Kidney (tissue), 14 donors: ENCODE data around the gene ANO2. TPM values are rescaled to one million over a fixed set of nuclear protein-coding genes. Genes with fewer than 3 reads are reported as not detected.

Experiments used
- DNase-seq, 5 donors: peaks; one replicate each; pipeline ENCODE4 v3.0.0-alpha.2; 2013 to 2020
- FAIRE-seq: peaks from 2 replicates; lab custom pipeline; 2012; peaks lifted over from hg19 to GRCh38; lab: Jason Lieb, UNC
- H3K27ac ChIP-seq, 2 donors: one replicate each; pipeline ENCODE4 v1.7.0; 2013; ENCODE audit warnings: low read depth in 2 of 2, low read length in 2 of 2, inconsistent platforms in 1 of 2
- H3K27me3 ChIP-seq: one replicate; pipeline ENCODE4 v1.7.1; 2013; ENCODE audit warnings: low read length, inconsistent platforms; ENCODE audit not compliant: control insufficient read depth, insufficient read depth
- H3K36me3 ChIP-seq, 3 donors: one replicate each; pipeline versions ENCODE4 v1.7.0 to v1.7.1; 2013; ENCODE audit warnings: low read length in 3 of 3, control low read depth in 1 of 3, inconsistent platforms in 1 of 3; ENCODE audit not compliant: insufficient read depth in 3 of 3, control insufficient read depth in 2 of 3
- H3K4me1 ChIP-seq, 3 donors: one replicate each; pipeline versions ENCODE4 v1.7.0 to v1.7.1; 2013; ENCODE audit warnings: low read length in 3 of 3, inconsistent platforms in 1 of 3, low read depth in 1 of 3; ENCODE audit not compliant: control insufficient read depth in 2 of 3, insufficient read depth in 2 of 3
- H3K4me3 ChIP-seq, 3 donors: one replicate each; pipeline versions ENCODE4 v1.7.0 to v1.8.1; 2013; ENCODE audit warnings: low read length in 3 of 3, control low read depth in 1 of 3, inconsistent platforms in 1 of 3
- H3K9ac ChIP-seq, 3 donors: one replicate each; pipeline versions ENCODE4 v1.7.0 to v1.7.1; 2013; ENCODE audit warnings: low read length in 3 of 3, control low read depth in 1 of 3, inconsistent platforms in 1 of 3
- H3K9me3 ChIP-seq, 3 donors: one replicate each; pipeline versions ENCODE4 v1.7.0 to v1.7.1; 2013; ENCODE audit warnings: low read length in 3 of 3, control low read depth in 1 of 3, inconsistent platforms in 1 of 3; ENCODE audit not compliant: control insufficient read depth in 2 of 3, insufficient read depth in 1 of 3
- intact Hi-C: fragments of 100-400 bp; cut with DNase I; formaldehyde crosslinking; loops from one replicate; pipeline ENCODE4 v1.11.1; 2022
- polyA plus RNA-seq: library from polyadenylated mRNA; stranded (reverse); fragments of 350-450 nt; fragmentation: Illumina TruSeq; extraction: RNeasy Lipid Tissue Mini Kit (QIAGEN cat#74804); gene quantifications from one replicate; pipeline ENCODE4 v1.2.3, GENCODE V29; 2014; ENCODE audit warnings: low read depth, low replicate concordance; ENCODE audit not compliant: insufficient read depth
- total RNA-seq: library from RNA; stranded (reverse); fragmentation: NEBNext Ultra II Directional; extraction: Animal tissue kit (Norgen Biotek cat#: 25700); gene quantifications from one replicate; pipeline ENCODE4 v1.2.1, GENCODE V29; 2021
- TF ChIP-seq, protein P1 (sequence below): IDR thresholded peaks from 3 replicates; pipeline ENCODE4 v1.5.1; 2012; ENCODE audit warnings: mild to moderate bottlenecking, moderate library complexity, borderline replicate concordance; ENCODE audit not compliant: insufficient read depth; ENCODE audit errors: extremely low read depth
- donor health status: control.
- donor health status: control.
- donor health status: control.
- donor health status: control.
- donor health status: control.
- donor health status: DM: yes; HTN: yes; CAD: no.
- donor health status: Normal renal cell carcinoma (clear cell type).

ANO2 gene
- total and polyA plus RNA-seq, 2 donors from 2014 or later, result 0.34 to 4.4 TPM

DNA sequence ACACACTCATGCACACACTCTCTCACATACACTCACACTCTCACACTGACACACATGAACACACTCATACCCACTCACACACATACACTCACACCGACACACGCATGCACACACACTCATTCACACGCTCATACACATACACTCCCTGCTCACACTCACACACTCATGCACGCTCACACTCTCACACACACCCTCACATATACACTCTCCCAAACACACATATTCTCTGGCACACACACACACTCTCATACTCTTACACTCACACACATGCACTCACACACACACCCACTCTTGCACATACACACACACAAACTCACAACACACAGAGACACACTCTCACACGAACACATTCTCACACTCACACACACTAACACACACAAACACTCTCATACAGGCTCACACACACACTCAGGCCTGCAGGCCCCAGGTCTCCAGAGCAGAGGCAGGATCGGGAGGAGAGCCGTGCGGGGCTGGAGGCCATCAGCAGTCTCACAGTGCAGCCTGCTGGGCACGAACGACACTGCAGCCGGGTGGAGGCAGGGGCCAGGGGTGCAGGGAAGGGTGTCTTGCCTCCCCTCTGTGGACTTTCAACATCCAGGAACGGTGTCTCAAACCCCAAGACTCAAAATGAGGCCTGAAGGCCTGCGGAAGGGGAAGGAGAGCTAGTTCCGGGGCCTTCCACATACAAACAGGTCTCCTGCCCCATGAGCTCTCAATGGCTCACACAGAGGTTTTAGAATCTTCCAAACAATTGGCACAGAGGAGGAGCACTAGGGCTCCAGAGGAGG, 148.7 kb downstream of the ANO2 start:
- peak in 4 of 5 donors; percentile 56 to 68 (median 63) for DNase-seq
- H3K4me1 ChIP-seq, result no peaks in the 10 kb centered on the region
- no peaks in the 10 kb centered on the region for H3K36me3 ChIP-seq
- no peak overlapping the region for H3K27ac ChIP-seq
- no peak overlapping the region for H3K9ac ChIP-seq
- TF ChIP-seq, protein P1, sequence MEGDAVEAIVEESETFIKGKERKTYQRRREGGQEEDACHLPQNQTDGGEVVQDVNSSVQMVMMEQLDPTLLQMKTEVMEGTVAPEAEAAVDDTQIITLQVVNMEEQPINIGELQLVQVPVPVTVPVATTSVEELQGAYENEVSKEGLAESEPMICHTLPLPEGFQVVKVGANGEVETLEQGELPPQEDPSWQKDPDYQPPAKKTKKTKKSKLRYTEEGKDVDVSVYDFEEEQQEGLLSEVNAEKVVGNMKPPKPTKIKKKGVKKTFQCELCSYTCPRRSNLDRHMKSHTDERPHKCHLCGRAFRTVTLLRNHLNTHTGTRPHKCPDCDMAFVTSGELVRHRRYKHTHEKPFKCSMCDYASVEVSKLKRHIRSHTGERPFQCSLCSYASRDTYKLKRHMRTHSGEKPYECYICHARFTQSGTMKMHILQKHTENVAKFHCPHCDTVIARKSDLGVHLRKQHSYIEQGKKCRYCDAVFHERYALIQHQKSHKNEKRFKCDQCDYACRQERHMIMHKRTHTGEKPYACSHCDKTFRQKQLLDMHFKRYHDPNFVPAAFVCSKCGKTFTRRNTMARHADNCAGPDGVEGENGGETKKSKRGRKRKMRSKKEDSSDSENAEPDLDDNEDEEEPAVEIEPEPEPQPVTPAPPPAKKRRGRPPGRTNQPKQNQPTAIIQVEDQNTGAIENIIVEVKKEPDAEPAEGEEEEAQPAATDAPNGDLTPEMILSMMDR, result peak; percentile 61
- H3K27me3 ChIP-seq, result no peaks in the 10 kb centered on the region
- H3K4me3 ChIP-seq, result peak overlapping the region in 1 of 3 donors; percentile 19
- H3K9me3 ChIP-seq, result no peaks in the 10 kb centered on the region
- intact Hi-C loops, result no loop called here
- no peak for FAIRE-seq

- FAIRE-seq, result no peak
- Histone ChIP-seq H3K4me3 (no peak overlapping the region), H3K9ac (no peak overlapping the region), H3K4me1 (no peaks in the 10 kb centered on the region), H3K27me3 (no peaks in the 10 kb centered on the region), H3K27ac (no peak overlapping the region), H3K36me3 (no peaks in the 10 kb centered on the region), H3K9me3 (no peaks in the 10 kb centered on the region)
- intact Hi-C loops, result no loop called here
- no peak for DNase-seq
- TF ChIP-seq, protein P1, result no peak
Observed at GRCh38 chr12:5794156-5794555, 150.9 kb downstream of the ANO2 start.

DNA sequence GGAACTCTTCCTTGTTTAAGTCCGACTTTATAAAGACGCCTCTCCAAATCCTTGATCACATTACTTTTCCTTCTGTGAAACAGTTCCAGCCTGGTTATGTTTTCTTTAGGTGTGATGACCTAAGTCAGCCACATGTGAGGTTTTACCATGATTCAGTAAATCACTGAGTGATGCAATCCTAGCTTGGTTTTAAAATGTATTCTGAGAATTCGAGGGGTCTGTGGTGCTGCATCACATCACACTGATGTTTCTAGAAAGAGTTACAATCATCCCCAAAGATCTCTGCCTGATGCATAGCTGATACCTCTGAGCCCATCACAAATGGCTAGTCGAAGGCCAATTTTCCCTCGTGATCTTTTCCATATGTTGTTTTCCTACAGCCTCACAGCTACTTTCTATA, 152.7 kb downstream of the ANO2 start:
- H3K9ac ChIP-seq, result no peak overlapping the region
- TF ChIP-seq, protein P1, result no peak
- H3K36me3 ChIP-seq, result no peaks in the 10 kb centered on the region
- H3K4me1 ChIP-seq, result no peaks in the 10 kb centered on the region
- H3K27ac ChIP-seq, result no peak overlapping the region
- H3K27me3 ChIP-seq, result no peaks in the 10 kb centered on the region
- intact Hi-C loops, result no loop called here
- H3K9me3 ChIP-seq, result no peaks in the 10 kb centered on the region
- FAIRE-seq (no peak), DNase-seq (no peak)
- no peak overlapping the region for H3K4me3 ChIP-seq
